H1 (cell line): ENCODE data around the gene BRD9. TPM values are rescaled to one million over a fixed set of nuclear protein-coding genes. Genes with fewer than 3 reads are reported as not detected.

Experiments used
- CTCF ChIA-PET: fragments of 300-600 bp; sonication (Branson Sonifier 250); formaldehyde crosslinking; loops from one replicate; lab custom pipeline; 2021; ENCODE audit not compliant: partially characterized antibody; lab: Charles Lee
- POLR2A ChIA-PET: fragments of 300-600 bp; sonication (Branson Sonifier 250); formaldehyde crosslinking; loops from one replicate; lab custom pipeline; 2021; ENCODE audit warnings: inconsistent platforms; ENCODE audit not compliant: partially characterized antibody; lab: Charles Lee
- DNase-seq, 2 experiments: peaks; one replicate each; pipeline versions ENCODE4 v3.0.0 to v3.0.0-alpha.2; 2010 to 2022; ENCODE audit warnings: low spot score in 2 of 2, low read depth in 1 of 2, mixed read lengths in 1 of 2
- FAIRE-seq: peaks from 2 replicates; lab custom pipeline; 2011; peaks lifted over from hg19 to GRCh38; lab: Jason Lieb, UNC
- H2AFZ ChIP-seq: 2 replicates; pipeline ENCODE4 v1.8.1; 2012; ENCODE audit warnings: low read length, inconsistent platforms
- H2AK5ac ChIP-seq: 2 replicates; pipeline ENCODE4 v1.6.1; 2013; ENCODE audit warnings: low read depth, low read length
- H2BK120ac ChIP-seq: replicated peaks from 2 replicates; pipeline ENCODE3; 2013; ENCODE audit warnings: low read depth, low read length, inconsistent platforms
- H2BK12ac ChIP-seq: 2 replicates; pipeline ENCODE4 v1.6.1; 2013; ENCODE audit warnings: low read depth, low read length
- H2BK15ac ChIP-seq: 2 replicates; pipeline ENCODE4 v1.6.1; 2013; ENCODE audit warnings: low read length
- H2BK20ac ChIP-seq: 2 replicates; pipeline ENCODE4 v1.6.1; 2013; ENCODE audit warnings: low read length
- H2BK5ac ChIP-seq: 2 replicates; pipeline ENCODE4 v1.6.1; 2013; ENCODE audit warnings: low read depth, low read length
- H3K14ac ChIP-seq: 2 replicates; pipeline ENCODE4 v1.6.1; 2013; ENCODE audit warnings: inconsistent platforms; ENCODE audit not compliant: insufficient read length
- H3K18ac ChIP-seq: 2 replicates; pipeline ENCODE4 v1.6.1; 2013; ENCODE audit warnings: low read length; ENCODE audit errors: extremely low read depth
- H3K23ac ChIP-seq: 2 replicates; pipeline ENCODE4 v1.6.1; 2013; ENCODE audit warnings: inconsistent platforms; ENCODE audit not compliant: insufficient read length
- H3K23me2 ChIP-seq: 2 replicates; pipeline ENCODE4 v1.6.1; 2013; ENCODE audit warnings: low read depth, low read length
- H3K27ac ChIP-seq: 2 replicates; pipeline ENCODE4 v1.6.1; 2011; ENCODE audit warnings: low read depth, low read length, inconsistent platforms
- H3K27me3 ChIP-seq, 4 experiments: replicated peaks in 1 of 4; 1 replicate in 1 of 4; 2 replicates in 3 of 4; pipeline versions ENCODE4 v1.6.1 to v1.8.1; 2011 to 2013; ENCODE audit warnings: low read length in 3 of 4, mild to moderate bottlenecking in 3 of 4, inconsistent platforms in 2 of 4, mixed read lengths in 2 of 4, moderate library complexity in 1 of 4; ENCODE audit not compliant: control insufficient read depth in 3 of 4, insufficient read depth in 3 of 4; ENCODE audit errors: extremely low read depth in 1 of 4
- H3K36me3 ChIP-seq, 4 experiments: 2 replicates each; pipeline versions ENCODE4 v1.6.1 to v1.8.1; 2011 to 2013; ENCODE audit warnings: mild to moderate bottlenecking in 4 of 4, low read length in 3 of 4, moderate library complexity in 2 of 4, control low read depth in 1 of 4, inconsistent platforms in 1 of 4; ENCODE audit not compliant: insufficient read depth in 4 of 4, control insufficient read depth in 2 of 4
- H3K4ac ChIP-seq: replicated peaks from 2 replicates; pipeline ENCODE3; 2013; ENCODE audit warnings: low read length, low read depth, mixed read lengths, inconsistent platforms; ENCODE audit not compliant: insufficient read length
- H3K4me1 ChIP-seq, 4 experiments: replicated peaks in 1 of 4; 1 replicate in 1 of 4; 2 replicates in 3 of 4; pipeline versions ENCODE4 v1.6.1 to v1.8.1; 2011 to 2013; ENCODE audit warnings: low read length in 3 of 4, inconsistent platforms in 2 of 4, mixed read lengths in 1 of 4; ENCODE audit not compliant: insufficient read depth in 4 of 4, control insufficient read depth in 3 of 4
- H3K4me2 ChIP-seq, 2 experiments: 2 replicates each; pipeline versions ENCODE4 v1.6.1 to v1.8.1; 2011 to 2013; ENCODE audit warnings: low read depth in 2 of 2, low read length in 2 of 2, control low read depth in 1 of 2, inconsistent platforms in 1 of 2, mild to moderate bottlenecking in 1 of 2; ENCODE audit not compliant: insufficient read depth in 1 of 2
- H3K4me3 ChIP-seq, 4 experiments: fragments of 200-600, 300-600 bp in 1 of 4; sonication (generic), shearing (Covaris generic), sonication (Bioruptor Twin) in 1 of 4; 2 replicates each; pipeline versions ENCODE4 v1.5.1 to v1.8.1; 2011 to 2016; ENCODE audit warnings: low read length in 4 of 4, low read depth in 3 of 4, control low read depth in 2 of 4, inconsistent platforms in 2 of 4, mild to moderate bottlenecking in 2 of 4, mixed read lengths in 1 of 4, moderate library complexity in 1 of 4; ENCODE audit not compliant: insufficient read depth in 2 of 4; ENCODE audit errors: extremely low read depth in 1 of 4
- H3K56ac ChIP-seq: replicated peaks from 2 replicates; pipeline ENCODE3; 2013; ENCODE audit warnings: low read depth, mild to moderate bottlenecking, mixed read lengths, low read length, inconsistent platforms; ENCODE audit not compliant: insufficient read length
- H3K79me1 ChIP-seq: 2 replicates; pipeline ENCODE4 v1.6.1; 2013; ENCODE audit warnings: low read depth, low read length, control low read depth
- H3K79me2 ChIP-seq, 2 experiments: 2 replicates each; pipeline versions ENCODE4 v1.6.1 to v1.8.1; 2012 to 2013; ENCODE audit warnings: low read length in 2 of 2, mild to moderate bottlenecking in 2 of 2, inconsistent platforms in 1 of 2; ENCODE audit not compliant: insufficient read depth in 2 of 2, control insufficient read depth in 1 of 2
- H3K9ac ChIP-seq, 4 experiments: replicated peaks in 1 of 4; 1 replicate in 1 of 4; 2 replicates in 3 of 4; pipeline versions ENCODE4 v1.6.1 to v1.8.1; 2011 to 2013; ENCODE audit warnings: low read depth in 3 of 4, low read length in 3 of 4, control low read depth in 2 of 4, mild to moderate bottlenecking in 2 of 4, moderate library complexity in 2 of 4, inconsistent platforms in 1 of 4; ENCODE audit errors: extremely low read depth in 1 of 4
- H3K9me3 ChIP-seq, 2 experiments: 2 replicates each; pipeline versions ENCODE4 v1.6.1 to v1.8.1; 2012 to 2013; ENCODE audit warnings: mild to moderate bottlenecking in 2 of 2, moderate library complexity in 2 of 2, control low read depth in 1 of 2, inconsistent platforms in 1 of 2, low read depth in 1 of 2, low read length in 1 of 2, mixed read lengths in 1 of 2; ENCODE audit not compliant: insufficient read depth in 2 of 2
- H4K20me1 ChIP-seq, 2 experiments: replicated peaks in 1 of 2; 2 replicates each; pipeline versions ENCODE3 to v1.8.1; 2011 to 2013; ENCODE audit warnings: inconsistent platforms in 2 of 2, low read length in 2 of 2, mild to moderate bottlenecking in 1 of 2; ENCODE audit not compliant: insufficient read depth in 2 of 2, control insufficient read depth in 1 of 2
- H4K5ac ChIP-seq: 2 replicates; pipeline ENCODE4 v1.6.1; 2013; ENCODE audit warnings: low read length, low read depth, mixed read lengths, inconsistent platforms; ENCODE audit not compliant: insufficient read length
- H4K8ac ChIP-seq: 2 replicates; pipeline ENCODE4 v1.8.0; 2013; ENCODE audit warnings: mild to moderate bottlenecking, moderate library complexity, low read length, inconsistent platforms; ENCODE audit not compliant: insufficient read depth; ENCODE audit errors: extremely low read depth
- H4K91ac ChIP-seq: replicated peaks from 2 replicates; pipeline ENCODE3; 2013; ENCODE audit warnings: low read length, mixed read lengths, inconsistent platforms; ENCODE audit not compliant: insufficient read length
- ATF3 ChIP-seq: IDR thresholded peaks from 2 replicates; pipeline ENCODE4 v1.6.1; 2011; ENCODE audit warnings: low read depth, mild to moderate bottlenecking, low read length; ENCODE audit not compliant: insufficient read depth
- CEBPB ChIP-seq: IDR thresholded peaks from 2 replicates; pipeline ENCODE4 v1.6.1; 2012; ENCODE audit warnings: low read depth, low read length
- GABPA ChIP-seq: IDR thresholded peaks from 2 replicates; pipeline ENCODE4 v1.6.1; 2011; ENCODE audit warnings: mild to moderate bottlenecking, low read length, moderate library complexity, borderline replicate concordance; ENCODE audit not compliant: insufficient read depth
- HDAC6 ChIP-seq: IDR thresholded peaks from one replicate; pipeline ENCODE4 v1.7.1; 2012; ENCODE audit warnings: low read depth, mild to moderate bottlenecking, inconsistent platforms, low read length, moderate library complexity
- JUN ChIP-seq: IDR thresholded peaks from 2 replicates; pipeline ENCODE4 v1.6.1; 2011; ENCODE audit warnings: low read depth, mild to moderate bottlenecking, improper control_type of control experiment, low read length
- NANOG ChIP-seq: IDR thresholded peaks from 2 replicates; pipeline ENCODE4 v1.6.1; 2011; ENCODE audit warnings: low read length, low read depth, mild to moderate bottlenecking, inconsistent platforms; ENCODE audit not compliant: insufficient read depth, poor library complexity, severe bottlenecking
- POLR2AphosphoS5 ChIP-seq: IDR thresholded peaks from 2 replicates; pipeline ENCODE4 v1.6.1; 2011; ENCODE audit warnings: low read depth, low read length
- SIN3A ChIP-seq, 2 experiments: IDR thresholded peaks in 1 of 2; conservative IDR thresholded peaks in 1 of 2; 2 replicates each; pipeline ENCODE4 v1.6.1; 2011 to 2012; ENCODE audit warnings: low read length in 2 of 2, improper control_type of control experiment in 1 of 2, low read depth in 1 of 2, mild to moderate bottlenecking in 1 of 2
- TEAD4 ChIP-seq: IDR thresholded peaks from 2 replicates; pipeline ENCODE4 v1.6.1; 2012; ENCODE audit warnings: low read depth, low read length, inconsistent platforms, mixed read lengths
- WGBS, 2 experiments: shearing (Covaris generic) in 1 of 2; methylation state at CpG; one replicate each; pipeline versions ENCODE4 v1.1.6 to v1.1.7; 2013 to 2015; ENCODE audit warnings: low lambda C conversion rate in 2 of 2, mixed read lengths in 2 of 2, inconsistent platforms in 1 of 2, low coverage in 1 of 2, missing lambda C conversion rate in 1 of 2; ENCODE audit not compliant: insufficient replicate concordance in 2 of 2, insufficient coverage in 1 of 2, insufficient read length in 1 of 2; ENCODE audit errors: extremely low coverage in 1 of 2, missing lambda C conversion rate in 1 of 2; 5-methylcytosine and 5-hydroxymethylcytosine counted together
- polyA plus RNA-seq, 7 experiments: library from polyadenylated mRNA; depleted of rRNA in 3 of 7; stranded (reverse) in 5 of 7; unstranded in 2 of 7; fragments of >200 nt in 5 of 7; fragments of 200-250 nt in 2 of 7; gene quantifications; 1 replicate in 5 of 7; 2 replicates in 1 of 7; 4 replicates in 1 of 7; pipeline versions ENCODE4 v1.2.1 to v1.2.3, GENCODE V29; 2011 to 2013; ENCODE audit warnings: missing spikeins in 2 of 7, mixed read lengths in 2 of 7
- total RNA-seq: library from RNA; stranded (reverse); fragmentation: NEBNext Ultra II Directional; extraction: Animal tissue kit (Norgen Biotek cat#: 25700); gene quantifications from 2 replicates; pipeline ENCODE4 v1.2.1, GENCODE V29; 2021

Gene BRD9
- total and polyA plus RNA-seq, 2 of the 8 experiments (the other 6 are each of a cell fraction or from before 2014, with no cell fraction given): 9.3 to 49.4 TPM

GRCh38 chr5:880816-881550 lies 11.6 kb downstream of the BRD9 start:
- Histone ChIP-seq H4K91ac (no peak overlapping the region), H3K4me3 (no peak overlapping the region), H2BK20ac (no peak overlapping the region), H3K23me2 (peaks cover 5% of the 10 kb centered on the region; the same call in 1 of the 2 replicates), H3K18ac (no peak overlapping the region), H2AK5ac (no peak overlapping the region), H2AFZ (no peak overlapping the region), H3K4me2 (no peak overlapping the region), H3K14ac (no peak overlapping the region), H3K4ac (no peak overlapping the region), H2BK15ac (no peak overlapping the region), H2BK5ac (no peak overlapping the region), H3K56ac (no peak overlapping the region), H4K5ac (no peak overlapping the region), H3K79me1 (peaks cover 21% of the 10 kb centered on the region), H3K23ac (no peak overlapping the region), H3K79me2 (peaks cover 0 to 45% of the 10 kb centered on the region in 2 experiments; a peak in 3 of 4 replicates), H3K9ac (no peak overlapping the region), H4K8ac (no peak overlapping the region; the same call in 1 of the 2 replicates), H3K27me3 (no peaks in the 10 kb centered on the region; a peak in 1 of 7 replicates), H3K4me1 (no peaks in the 10 kb centered on the region), H2BK12ac (no peak overlapping the region), H3K9me3 (no peaks in the 10 kb centered on the region; a peak in 1 of 4 replicates), H3K27ac (no peak overlapping the region), H4K20me1 (peaks cover 19 to 37% of the 10 kb centered on the region in 2 experiments), H2BK120ac (no peak overlapping the region), H3K36me3 (peaks cover 28 to 73% (median 69%) of the 10 kb centered on the region in 4 experiments)
- no peak for TF ChIP-seq JUN
- TF ChIP-seq ATF3: no peak
- TF ChIP-seq SIN3A (conservative IDR thresholded peaks at IDR 0.05 in 1 of 2, IDR thresholded peaks at IDR 0.05 in 1 of 2; ENCODE audit: low read depth in 1 of 2, low read length in 2 of 2): no peak
- TF ChIP-seq CEBPB: no peak
- no peak for TF ChIP-seq HDAC6
- TF ChIP-seq TEAD4: no peak
- TF ChIP-seq NANOG: no peak
- no peak for TF ChIP-seq POLR2AphosphoS5
- TF ChIP-seq GABPA: no peak
- 94% methylated on average over 33 of the region's 35 CpGs; no CpG with 5 or more reads in 1 of the 2 experiments for WGBS, 2 experiments
- FAIRE-seq (no peak), DNase-seq (no peak)
- ChIA-PET POLR2A (interaction anchor here (0.9 to 1.9 kb wide), 5 partner anchors 8 to 12 kb away, joined by 3 to 9 read pairs (median 5); partner anchors contain the start of genes BRD9 and TRIP13), CTCF (no interaction called here)
